BE2C (cell line): ENCODE results near the gene GPX5.

Source experiments
- DNase-seq: peaks from one replicate; pipeline ENCODE4 v3.0.0-alpha.2; 2020
- H3K27me3 ChIP-seq: fragments of 250-450 bp; sonication (Bioruptor Pico); 2 replicates; pipeline ENCODE4 v1.5.1; 2020; ENCODE audit warnings: mild to moderate bottlenecking
- H3K36me3 ChIP-seq: fragments of 250-450 bp; sonication (Bioruptor Pico); 2 replicates; pipeline ENCODE4 v1.5.1; 2020; ENCODE audit warnings: mild to moderate bottlenecking
- H3K4me1 ChIP-seq: fragments of 250-450 bp; sonication (Bioruptor Pico); 2 replicates; pipeline ENCODE4 v1.5.1; 2020
- H3K4me3 ChIP-seq: 2 replicates; pipeline ENCODE4 v1.5.1; 2011; ENCODE audit warnings: low read depth, low read length
- H3K9me3 ChIP-seq: fragments of 250-450 bp; sonication (Bioruptor Pico); 2 replicates; pipeline ENCODE4 v1.5.1; 2020
- CTCF ChIP-seq: IDR thresholded peaks from 2 replicates; pipeline ENCODE4 v1.5.1; 2012; ENCODE audit warnings: mild to moderate bottlenecking, low read depth, low read length

GPX5 gene

GRCh38 chr6:28551891-28552666 lies 26.4 kb downstream of the GPX5 start:
- H3K9me3 ChIP-seq: no peaks in the 10 kb centered on the region
- no peak overlapping the region for H3K4me3 ChIP-seq
- no peak for TF ChIP-seq CTCF
- H3K36me3 ChIP-seq: no peaks in the 10 kb centered on the region
- DNase-seq: no peak
- H3K4me1 ChIP-seq: no peaks in the 10 kb centered on the region
- H3K27me3 ChIP-seq: peaks cover 4% of the 10 kb centered on the region; the same call in 1 of the 2 replicates

GRCh38 chr6:28553384-28553985 lies 27.8 kb downstream of the GPX5 start:
- peaks cover 4% of the 10 kb centered on the region; the same call in 1 of the 2 replicates for H3K27me3 ChIP-seq
- no peaks in the 10 kb centered on the region for H3K9me3 ChIP-seq
- TF ChIP-seq CTCF: no peak
- no peaks in the 10 kb centered on the region for H3K36me3 ChIP-seq
- no peaks in the 10 kb centered on the region for H3K4me1 ChIP-seq
- DNase-seq: no peak
- peak overlapping the region; percentile 74 for H3K4me3 ChIP-seq

- Histone ChIP-seq H3K4me3 (peak overlapping the region; percentile 74), H3K4me1 (no peaks in the 10 kb centered on the region), H3K9me3 (no peaks in the 10 kb centered on the region), H3K36me3 (no peaks in the 10 kb centered on the region), H3K27me3 (peaks cover 9% of the 10 kb centered on the region)
- peak; percentile 27 for DNase-seq
- no peak for TF ChIP-seq CTCF
Observed at GRCh38 chr6:28553986-28554881, 28.6 kb downstream of the GPX5 start.

GRCh38 chr6:28555136-28555535 lies 29.5 kb downstream of the GPX5 start:
- Histone ChIP-seq H3K4me3 (no peak overlapping the region), H3K36me3 (no peaks in the 10 kb centered on the region), H3K9me3 (no peaks in the 10 kb centered on the region), H3K27me3 (peaks cover 17% of the 10 kb centered on the region), H3K4me1 (no peaks in the 10 kb centered on the region)
- DNase-seq: no peak
- TF ChIP-seq CTCF: no peak

- H3K4me1 ChIP-seq: no peaks in the 10 kb centered on the region
- no peaks in the 10 kb centered on the region for H3K36me3 ChIP-seq
- TF ChIP-seq CTCF: no peak
- no peak overlapping the region for H3K4me3 ChIP-seq
- H3K27me3 ChIP-seq: peaks cover 25% of the 10 kb centered on the region
- no peaks in the 10 kb centered on the region for H3K9me3 ChIP-seq
- no peak for DNase-seq
Observed at GRCh38 chr6:28558629-28559028, 32.9 kb downstream of the GPX5 start.
